MG63 (cell line): ENCODE data around the gene TMEM209. TPM values are rescaled to one million over a fixed set of nuclear protein-coding genes. Genes with fewer than 3 reads are reported as not detected.
A peak's percentile ranks its signal among the peaks of the same experiment; 100 is the strongest.
"Not testable (repeated sequence)": the region's sequence is repeated elsewhere in the genome, so short reads cannot be mapped to it uniquely, and the experiment has no call there.

Experiments used
- DNase-seq: peaks from one replicate; pipeline ENCODE4 v3.0.0-alpha.2; 2020
- H3K27me3 ChIP-seq: fragments of 250-450 bp; sonication (Bioruptor Pico); 2 replicates; pipeline ENCODE4 v1.5.1; 2020; ENCODE audit warnings: mild to moderate bottlenecking, moderate library complexity
- H3K36me3 ChIP-seq: fragments of 250-450 bp; sonication (Bioruptor Pico); 2 replicates; pipeline ENCODE4 v1.5.1; 2020; ENCODE audit warnings: mild to moderate bottlenecking, moderate library complexity
- H3K4me3 ChIP-seq: fragments of 250-450 bp; sonication (Bioruptor Pico); 2 replicates; pipeline ENCODE4 v1.5.1; 2020; ENCODE audit warnings: mild to moderate bottlenecking, moderate library complexity
- H3K9me3 ChIP-seq: fragments of 250-450 bp; sonication (Bioruptor Pico); 2 replicates; pipeline ENCODE4 v1.5.1; 2020; ENCODE audit warnings: mild to moderate bottlenecking, moderate library complexity
- total RNA-seq: library from RNA; depleted of rRNA; stranded (reverse); fragments of >200 nt; shearing (Covaris generic); gene quantifications from 2 replicates; pipeline ENCODE4 v1.2.3, GENCODE V29; 2014; ENCODE audit warnings: low replicate concordance; rRNA removed

TMEM209 gene
- 5.1 and 6.6 TPM in 2 replicates for total RNA-seq

GRCh38 chr7:130205084-130205947 lies at the start of gene TMEM209:
Gene TMEM209, minus strand, starts transcription at chr7:130205406. Its CDS starts 31 bp downstream, at chr7:130205375.
- Histone ChIP-seq H3K9me3 (no peaks in the 10 kb centered on the region), H3K27me3 (no peaks in the 10 kb centered on the region), H3K36me3 (peaks cover 25% of the 10 kb centered on the region), H3K4me3 (peak within 1 kb of the TSS; percentile 85)
- DNase-seq, result peak; percentile 94

- no peak for DNase-seq
- no peaks in the 10 kb centered on the region for H3K36me3 ChIP-seq
- no peak overlapping the region for H3K4me3 ChIP-seq
- peaks cover 8% of the 10 kb centered on the region; the same call in 1 of the 2 replicates for H3K9me3 ChIP-seq
- no peaks in the 10 kb centered on the region for H3K27me3 ChIP-seq
Observed at GRCh38 chr7:130254555-130254954, 49.3 kb upstream of the TMEM209 start.

- H3K4me3 ChIP-seq, H3K27me3 ChIP-seq, H3K9me3 ChIP-seq, H3K36me3 ChIP-seq, DNase-seq: not testable (repeated sequence)
Observed at GRCh38 chr7:130249626-130250025, 44.4 kb upstream of the TMEM209 start.

DNA sequence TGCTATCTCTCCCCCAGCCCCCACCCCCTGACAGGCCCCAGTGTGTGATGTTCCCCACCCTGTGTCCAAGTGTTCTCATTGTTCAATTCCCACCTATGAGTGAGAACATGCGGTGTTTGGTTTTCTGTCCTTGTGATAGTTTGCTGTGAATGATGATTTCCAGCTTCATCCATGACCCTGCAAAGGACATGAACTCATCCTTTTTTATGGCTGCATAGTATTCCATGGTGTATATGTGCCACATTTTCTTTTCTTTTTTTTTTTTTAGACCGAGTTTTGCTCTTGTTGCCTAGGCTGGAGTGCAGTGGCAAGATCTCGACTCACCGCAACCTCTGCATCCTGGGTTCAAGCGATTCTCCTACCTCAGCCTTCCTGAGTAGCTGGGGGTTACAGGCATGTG lies 43.6 kb upstream of the TMEM209 start:
- not testable (repeated sequence) for H3K9me3 ChIP-seq, H3K4me3 ChIP-seq, DNase-seq, H3K36me3 ChIP-seq, H3K27me3 ChIP-seq

- not testable (repeated sequence) for H3K4me3 ChIP-seq, H3K9me3 ChIP-seq, H3K27me3 ChIP-seq, H3K36me3 ChIP-seq, DNase-seq
Observed at GRCh38 chr7:130246491-130246890, 41.3 kb upstream of the TMEM209 start.

GRCh38 chr7:130243486-130243885 lies 38.3 kb upstream of the TMEM209 start:
- H3K27me3 ChIP-seq, DNase-seq, H3K9me3 ChIP-seq, H3K4me3 ChIP-seq, H3K36me3 ChIP-seq: not testable (repeated sequence)

DNA sequence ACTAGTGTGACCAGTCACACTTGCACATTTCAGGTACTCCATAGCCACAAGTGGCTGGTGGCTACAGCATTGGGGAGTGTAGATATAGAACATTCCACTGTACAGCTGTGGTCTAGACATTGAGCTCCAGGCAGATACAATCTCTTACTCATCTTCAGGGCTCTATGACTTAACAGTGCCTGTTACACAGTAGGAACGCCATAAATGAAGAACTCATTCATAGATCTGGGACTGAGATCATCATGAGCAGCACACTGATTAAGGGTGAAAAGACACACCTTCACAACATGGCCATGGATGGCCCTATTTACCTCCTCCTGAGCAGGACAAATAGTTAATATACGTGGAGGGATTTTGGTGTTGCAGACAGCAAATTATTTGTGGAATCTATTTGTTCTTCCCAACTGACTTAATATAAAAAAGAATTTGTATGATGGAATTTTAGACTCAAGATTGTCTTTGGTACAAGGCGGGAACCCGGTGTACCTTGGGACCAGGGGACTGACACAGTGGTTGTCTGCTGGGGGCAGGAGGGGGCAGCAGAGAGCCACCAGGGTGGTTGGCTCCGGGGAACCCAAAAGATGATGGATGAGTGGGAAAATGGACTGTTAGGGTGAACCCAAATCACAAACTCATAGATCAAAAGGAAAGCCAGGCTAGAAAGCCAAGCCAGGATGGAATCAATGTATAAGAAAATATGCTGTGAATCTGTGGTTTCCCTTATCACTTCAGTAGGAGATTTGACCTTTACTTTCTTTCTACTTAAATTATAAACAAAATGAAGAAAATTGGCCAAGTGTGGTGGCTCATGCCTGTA lies 37.2 kb upstream of the TMEM209 start:
- no peak overlapping the region for H3K4me3 ChIP-seq
- no peaks in the 10 kb centered on the region for H3K36me3 ChIP-seq
- peaks cover 4% of the 10 kb centered on the region; the same call in 1 of the 2 replicates for H3K9me3 ChIP-seq
- DNase-seq, result peak; percentile 35
- no peaks in the 10 kb centered on the region for H3K27me3 ChIP-seq

DNA sequence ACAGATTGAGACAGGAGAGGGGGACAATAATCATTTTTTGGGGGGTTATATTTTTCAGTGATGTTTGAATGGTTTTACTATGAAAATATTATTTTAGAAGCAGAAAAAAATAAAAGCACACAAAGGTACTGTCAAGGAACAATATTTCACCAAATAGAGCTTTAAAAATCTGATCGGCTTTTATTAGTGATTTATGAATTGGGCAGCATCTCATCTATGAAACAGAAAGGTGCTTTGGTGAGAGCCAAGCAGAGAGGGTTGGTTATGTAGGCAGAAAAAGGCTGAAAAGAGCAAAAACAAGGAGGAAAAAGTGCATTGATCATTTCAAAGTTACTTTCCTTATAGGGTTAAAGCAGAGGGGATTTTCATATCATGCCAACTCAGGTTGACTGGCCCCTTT lies 35.0 kb upstream of the TMEM209 start:
- Histone ChIP-seq H3K4me3 (no peak overlapping the region), H3K9me3 (peaks cover 4% of the 10 kb centered on the region; the same call in 1 of the 2 replicates), H3K36me3 (no peaks in the 10 kb centered on the region), H3K27me3 (no peaks in the 10 kb centered on the region)
- no peak for DNase-seq

DNA sequence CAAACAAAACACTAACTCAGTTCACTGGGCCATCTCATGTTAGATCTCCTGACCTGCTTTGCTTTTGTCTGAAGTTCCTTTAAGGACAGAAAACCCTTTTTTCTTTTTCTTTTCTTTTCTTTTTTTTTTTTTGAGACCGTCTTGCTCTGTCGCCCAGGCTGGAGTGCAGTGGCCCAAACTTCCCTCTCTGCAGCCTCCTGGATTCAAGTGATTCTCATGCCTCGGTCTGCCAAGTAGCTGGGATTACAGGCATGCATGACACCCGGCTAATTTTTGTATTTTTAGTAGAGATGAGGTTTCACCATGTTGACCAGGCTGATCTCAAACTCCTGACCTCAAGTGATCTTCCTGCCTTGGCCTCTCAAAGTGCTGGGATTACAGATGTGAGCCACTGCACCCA lies 31.2 kb upstream of the TMEM209 start:
- not testable (repeated sequence) for H3K27me3 ChIP-seq, DNase-seq, H3K36me3 ChIP-seq, H3K9me3 ChIP-seq, H3K4me3 ChIP-seq

DNA sequence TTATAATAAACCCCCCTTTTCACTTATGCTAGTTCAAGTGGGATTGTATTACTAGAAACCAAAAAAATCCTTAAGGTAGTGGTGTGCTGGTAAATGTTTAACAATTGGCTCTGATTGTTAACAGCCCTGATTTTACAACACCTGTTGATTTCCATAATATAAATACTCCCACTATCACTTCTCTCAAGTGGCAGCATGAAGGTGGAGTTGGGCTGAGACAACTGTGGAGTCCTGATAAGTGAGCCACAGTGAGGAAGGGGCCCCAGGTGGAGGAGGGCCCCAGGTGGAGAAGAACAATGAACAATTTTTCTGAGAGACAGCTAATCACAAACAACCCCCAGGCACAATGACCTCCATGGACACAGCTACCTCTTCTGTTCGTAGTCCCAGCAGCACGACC lies 28.9 kb upstream of the TMEM209 start:
- no peaks in the 10 kb centered on the region for H3K9me3 ChIP-seq
- DNase-seq, result no peak
- H3K36me3 ChIP-seq, result no peaks in the 10 kb centered on the region
- no peaks in the 10 kb centered on the region for H3K27me3 ChIP-seq
- H3K4me3 ChIP-seq, result no peak overlapping the region

- DNase-seq, result no peak
- Histone ChIP-seq H3K36me3 (no peaks in the 10 kb centered on the region), H3K4me3 (no peak overlapping the region), H3K27me3 (no peaks in the 10 kb centered on the region), H3K9me3 (no peaks in the 10 kb centered on the region)
Observed at GRCh38 chr7:130232209-130232608, 27.0 kb upstream of the TMEM209 start.

DNA sequence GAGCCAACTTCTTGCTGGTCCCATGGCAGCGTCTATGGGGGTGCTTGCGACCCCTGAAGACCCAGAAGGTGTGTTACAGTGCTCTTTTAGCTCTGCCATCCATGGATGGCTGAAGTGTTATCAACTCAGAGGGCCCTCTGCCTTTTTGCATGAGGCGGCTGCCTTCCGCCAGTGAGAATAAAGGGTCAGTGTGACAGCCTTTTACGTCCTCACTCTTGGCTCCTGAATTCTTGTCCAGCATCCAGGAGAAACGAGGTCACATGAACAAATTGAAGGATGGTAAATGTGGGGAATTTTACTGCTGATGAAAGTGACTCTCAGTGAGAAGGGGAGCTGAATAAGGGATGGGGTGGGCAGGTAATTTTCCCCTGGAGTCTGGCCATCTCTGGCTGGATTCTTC lies 26.6 kb upstream of the TMEM209 start:
- no peak for DNase-seq

GRCh38 chr7:130229981-130230380 lies 24.8 kb upstream of the TMEM209 start:
- H3K27me3 ChIP-seq, DNase-seq, H3K9me3 ChIP-seq, H3K36me3 ChIP-seq, H3K4me3 ChIP-seq: not testable (repeated sequence)

More for the DNA sequence above, 26.6 kb upstream of the TMEM209 start:
- Histone ChIP-seq H3K27me3 (no peaks in the 10 kb centered on the region), H3K4me3 (no peak overlapping the region), H3K9me3 (no peaks in the 10 kb centered on the region), H3K36me3 (no peaks in the 10 kb centered on the region)

DNA sequence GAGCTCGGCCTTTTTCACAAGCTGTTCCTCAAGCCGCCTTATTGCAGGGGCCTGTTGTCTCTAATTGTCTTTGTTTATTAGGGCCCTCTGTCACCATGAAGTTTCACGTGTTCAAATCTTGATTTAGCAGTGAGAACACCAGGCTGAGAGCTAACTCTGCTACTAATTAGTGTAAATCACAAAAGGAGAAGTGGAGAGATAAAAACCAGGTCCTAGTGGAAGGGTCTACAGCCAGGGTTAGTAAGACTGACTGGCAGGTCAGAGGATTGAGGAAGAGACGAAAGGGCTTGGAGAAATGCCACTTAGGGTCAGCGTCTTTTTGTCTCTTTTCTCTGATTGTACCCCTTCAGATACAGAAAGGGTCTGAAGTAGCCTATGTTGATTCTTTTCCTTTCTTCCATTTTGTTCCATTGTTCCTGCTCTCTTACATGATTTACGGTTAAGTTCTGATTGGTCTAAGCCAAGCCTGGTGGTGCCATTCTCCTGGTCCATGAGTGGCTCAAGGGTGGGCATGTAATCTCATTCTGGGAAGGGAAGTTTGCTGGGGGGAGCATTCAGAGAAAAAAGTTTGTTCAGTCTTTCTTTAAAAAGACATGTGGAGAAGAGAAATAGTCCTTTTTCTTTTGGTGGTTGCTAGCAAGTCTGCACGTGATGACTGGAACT lies 23.8 kb upstream of the TMEM209 start:
- DNase-seq, result no peak
- no peaks in the 10 kb centered on the region for H3K9me3 ChIP-seq
- no peak overlapping the region for H3K4me3 ChIP-seq
- H3K36me3 ChIP-seq, result no peaks in the 10 kb centered on the region
- H3K27me3 ChIP-seq, result no peaks in the 10 kb centered on the region

DNA sequence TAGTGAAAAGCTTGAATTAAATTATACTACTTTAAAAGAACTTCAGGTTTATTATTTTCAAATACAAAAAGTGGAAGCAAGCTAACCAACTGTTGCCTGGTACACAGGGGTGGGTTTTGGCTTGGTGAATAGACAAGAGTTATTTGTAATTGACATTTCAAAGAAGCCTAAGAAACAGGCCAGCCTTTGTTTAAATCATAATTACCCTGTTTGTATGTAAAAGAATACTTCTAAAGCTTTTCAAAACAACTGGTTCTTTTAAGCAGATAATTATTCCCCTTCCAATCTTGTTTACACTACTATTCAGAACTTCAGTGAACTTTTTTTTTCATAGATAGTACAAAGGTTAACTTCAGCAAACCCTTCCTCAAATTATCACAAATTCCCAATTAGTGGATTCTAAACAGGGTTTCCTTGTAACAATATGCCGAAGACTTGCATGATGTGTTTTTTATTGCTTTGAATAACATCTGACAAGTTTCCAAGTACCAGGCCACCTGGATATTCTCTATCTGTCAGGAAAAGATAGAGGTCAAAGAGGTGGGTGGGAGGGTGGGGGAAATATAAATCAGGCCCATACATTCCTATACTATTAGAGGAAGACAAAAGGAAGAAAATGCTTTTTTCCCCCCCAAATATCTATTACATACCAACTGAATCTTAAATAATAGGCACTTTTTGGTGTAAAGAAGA lies 22.8 kb upstream of the TMEM209 start:
- H3K4me3 ChIP-seq, result no peak overlapping the region
- no peaks in the 10 kb centered on the region for H3K9me3 ChIP-seq
- no peak for DNase-seq
- H3K36me3 ChIP-seq, result no peaks in the 10 kb centered on the region
- H3K27me3 ChIP-seq, result no peaks in the 10 kb centered on the region

DNA sequence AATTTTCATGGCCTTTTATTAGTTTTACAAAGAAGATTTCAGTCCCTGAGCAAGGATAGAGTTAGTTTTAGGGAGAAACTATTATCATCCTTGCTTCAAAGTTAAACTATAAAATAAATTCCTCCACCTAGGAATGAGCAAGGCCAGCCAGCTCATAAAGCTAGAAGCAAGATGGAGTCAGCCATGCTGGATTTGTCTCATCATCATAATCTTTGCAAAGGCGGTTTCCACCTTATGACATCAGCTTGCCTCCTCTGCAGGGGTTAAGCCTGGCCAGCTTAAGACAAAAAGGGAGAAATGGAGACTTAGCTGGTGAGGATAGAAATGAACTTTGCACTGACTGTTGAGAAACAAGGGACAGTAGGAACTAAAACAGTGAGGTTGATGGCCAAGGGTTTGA lies 21.1 kb upstream of the TMEM209 start:
- Histone ChIP-seq H3K27me3 (no peaks in the 10 kb centered on the region), H3K9me3 (no peaks in the 10 kb centered on the region), H3K36me3 (no peaks in the 10 kb centered on the region), H3K4me3 (no peak overlapping the region)
- DNase-seq, result no peak
